SK-N-SH treated with all-trans-retinoic acid at 6 μM for 48 hours (cell line): ENCODE measurements around the gene CKAP4.

Experiments used
- ATAC-seq: fragments of 200-7000 bp; cut with Tn5 transposase; 3 replicates; pipeline ENCODE4 v1.9.1; 2020; ENCODE audit warnings: mild to moderate bottlenecking, moderate library complexity
- ARNTL ChIP-seq: fragments of 450-650 bp; formaldehyde crosslinking; IDR thresholded peaks from 2 replicates; pipeline ENCODE4 v1.5.0; 2020; ENCODE audit warnings: low read depth, mild to moderate bottlenecking, moderate library complexity, borderline replicate concordance
- BACH2 ChIP-seq: fragments of 250-450 bp; sonication (Bioruptor Pico); IDR thresholded peaks from 2 replicates; pipeline ENCODE4 v1.9.0; 2021; ENCODE audit warnings: mild to moderate bottlenecking, borderline replicate concordance
- CREB5 ChIP-seq: fragments of 250-450 bp; sonication (Bioruptor Pico); IDR thresholded peaks from 2 replicates; pipeline ENCODE4 v1.5.1; 2020; ENCODE audit warnings: low read depth, mild to moderate bottlenecking, moderate library complexity
- CSDC2 ChIP-seq: fragments of 250-450 bp; sonication (Bioruptor Pico); IDR thresholded peaks from 2 replicates; pipeline ENCODE4 v1.5.0; 2020; ENCODE audit warnings: mild to moderate bottlenecking, moderate library complexity
- CSRNP3 ChIP-seq: fragments of 250-450 bp; sonication (Bioruptor Pico); IDR thresholded peaks from 2 replicates; pipeline ENCODE4 v1.5.1; 2021; ENCODE audit warnings: mild to moderate bottlenecking, moderate library complexity
- ESRRG ChIP-seq: fragments of 250-450 bp; sonication (Bioruptor Pico); IDR thresholded peaks from 2 replicates; pipeline ENCODE4 v1.6.1; 2021; ENCODE audit warnings: mild to moderate bottlenecking
- GLIS3 ChIP-seq: fragments of 250-450 bp; sonication (Bioruptor Pico); IDR thresholded peaks from 2 replicates; pipeline ENCODE4 v1.5.0; 2020; ENCODE audit warnings: mild to moderate bottlenecking, moderate library complexity
- ISL1 ChIP-seq: fragments of 250-450 bp; sonication (Bioruptor Pico); IDR thresholded peaks from 2 replicates; pipeline ENCODE4 v2.1.2; 2022; ENCODE audit warnings: mild to moderate bottlenecking, moderate library complexity
- OSR1 ChIP-seq: fragments of 250-450 bp; sonication (Bioruptor Pico); IDR thresholded peaks from 2 replicates; pipeline ENCODE4 v1.8.0; 2022; ENCODE audit warnings: moderate library complexity, mild to moderate bottlenecking, inconsistent platforms
- PATZ1 ChIP-seq: fragments of 250-450 bp; sonication (Bioruptor Pico); IDR thresholded peaks from 2 replicates; pipeline ENCODE4 v1.8.0; 2020; ENCODE audit warnings: mild to moderate bottlenecking, moderate library complexity, borderline replicate concordance
- POU6F1 ChIP-seq: fragments of 250-450 bp; sonication (Bioruptor Pico); IDR thresholded peaks from 2 replicates; pipeline ENCODE4 v1.8.0; 2021; ENCODE audit warnings: low read depth, mild to moderate bottlenecking, moderate library complexity, borderline replicate concordance
- PPARA ChIP-seq: fragments of 250-450 bp; sonication (Bioruptor Pico); IDR thresholded peaks from 2 replicates; pipeline ENCODE4 v1.5.0; 2020; ENCODE audit warnings: mild to moderate bottlenecking, borderline replicate concordance
- RARB ChIP-seq: fragments of 250-450 bp; sonication (Bioruptor Pico); IDR thresholded peaks from 2 replicates; pipeline ENCODE4 v1.8.0; 2021; ENCODE audit warnings: mild to moderate bottlenecking, moderate library complexity
- SNAI2 ChIP-seq: fragments of 250-450 bp; sonication (Bioruptor Pico); IDR thresholded peaks from 2 replicates; pipeline ENCODE4 v1.5.0; 2020; ENCODE audit warnings: mild to moderate bottlenecking, moderate library complexity
- TCF4 ChIP-seq: fragments of 250-450 bp; sonication (Bioruptor Pico); IDR thresholded peaks from 2 replicates; pipeline ENCODE4 v1.8.0; 2021; ENCODE audit warnings: mild to moderate bottlenecking, moderate library complexity, borderline replicate concordance
- TOX ChIP-seq: fragments of 250-450 bp; sonication (Bioruptor Pico); IDR thresholded peaks from 2 replicates; pipeline ENCODE4 v1.8.0; 2021; ENCODE audit warnings: mild to moderate bottlenecking, moderate library complexity, borderline replicate concordance
- TSHZ2 ChIP-seq: fragments of 250-450 bp; sonication (Bioruptor Pico); IDR thresholded peaks from 2 replicates; pipeline ENCODE4 v1.5.0; 2020; ENCODE audit warnings: mild to moderate bottlenecking, moderate library complexity
- ZC3H10 ChIP-seq: fragments of 250-450 bp; sonication (Bioruptor Pico); IDR thresholded peaks from 2 replicates; pipeline ENCODE4 v1.5.1; 2021; ENCODE audit warnings: mild to moderate bottlenecking, moderate library complexity
- ZFP3 ChIP-seq: fragments of 250-450 bp; sonication (Bioruptor Pico); IDR thresholded peaks from 2 replicates; pipeline ENCODE4 v1.5.0; 2020; ENCODE audit warnings: mild to moderate bottlenecking, moderate library complexity
- ZFP30 ChIP-seq: fragments of 450-650 bp; formaldehyde crosslinking; IDR thresholded peaks from 2 replicates; pipeline ENCODE4 v1.5.0; 2022; ENCODE audit warnings: mild to moderate bottlenecking, moderate library complexity
- ZNF70 ChIP-seq: fragments of 450-650 bp; formaldehyde crosslinking; IDR thresholded peaks from 2 replicates; pipeline ENCODE4 v1.5.0; 2020; ENCODE audit warnings: mild to moderate bottlenecking, moderate library complexity
- ZNF8 ChIP-seq: fragments of 450-650 bp; formaldehyde crosslinking; IDR thresholded peaks from 2 replicates; pipeline ENCODE4 v1.5.0; 2020; ENCODE audit warnings: mild to moderate bottlenecking, moderate library complexity

Gene CKAP4

GRCh38 chr12:106228320-106228710 lies 19.5 kb downstream of the CKAP4 start:
- ATAC-seq, result no peak
- TF ChIP-seq TCF4 (CRISPR knock-in tag), result no peak
- TF ChIP-seq CREB5 (CRISPR knock-in tag), result no peak
- no peak for TF ChIP-seq CSRNP3 (CRISPR knock-in tag)
- TF ChIP-seq PPARA (CRISPR knock-in tag), result no peak
- TF ChIP-seq ZNF8 (CRISPR knock-in tag), result no peak
- TF ChIP-seq PATZ1 (CRISPR knock-in tag), result no peak
- TF ChIP-seq OSR1 (CRISPR knock-in tag), result no peak
- TF ChIP-seq BACH2 (CRISPR knock-in tag), result no peak
- no peak for TF ChIP-seq POU6F1 (CRISPR knock-in tag)
- no peak for TF ChIP-seq SNAI2 (CRISPR knock-in tag)
- no peak for TF ChIP-seq ZFP30
- no peak for TF ChIP-seq RARB (CRISPR knock-in tag)
- TF ChIP-seq ZFP3 (CRISPR knock-in tag), result no peak
- TF ChIP-seq TOX (CRISPR knock-in tag), result no peak
- no peak for TF ChIP-seq ISL1
- TF ChIP-seq ZNF70 (CRISPR knock-in tag), result no peak
- no peak for TF ChIP-seq TSHZ2 (CRISPR knock-in tag)
- no peak for TF ChIP-seq ZC3H10 (CRISPR knock-in tag)

- TF ChIP-seq ZNF70 (CRISPR knock-in tag) (no peak), ZFP30 (no peak), CSDC2 (CRISPR knock-in tag) (no peak), TSHZ2 (CRISPR knock-in tag) (no peak), TOX (CRISPR knock-in tag) (no peak), CREB5 (CRISPR knock-in tag) (no peak), POU6F1 (CRISPR knock-in tag) (no peak), BACH2 (CRISPR knock-in tag) (no peak), ZC3H10 (CRISPR knock-in tag) (no peak), ESRRG (no peak), ARNTL (CRISPR knock-in tag) (no peak), ZFP3 (CRISPR knock-in tag) (no peak), GLIS3 (CRISPR knock-in tag) (no peak), RARB (CRISPR knock-in tag) (no peak), TCF4 (CRISPR knock-in tag) (no peak)
- no peak for ATAC-seq
Observed at GRCh38 chr12:106227641-106228319, 20.0 kb downstream of the CKAP4 start.
